Ovary (tissue), 3 donors: Measurements from ENCODE around the gene LRRC8C.

Experiments
- CTCF ChIP-seq, 3 donors: fragments of 450-650 bp in 2 of 3; fragments of 200-600 bp in 1 of 3; IDR thresholded peaks; one replicate each; pipeline versions ENCODE4 v1.5.1 to v1.8.0; 2016 to 2022; ENCODE audit warnings: antibody characterized with exemption in 3 of 3, mild to moderate bottlenecking in 1 of 3
- EP300 ChIP-seq: sonication (generic); formaldehyde crosslinking; IDR thresholded peaks from one replicate; pipeline ENCODE4 v1.6.1; 2017; ENCODE audit warnings: antibody characterized with exemption
- POLR2A ChIP-seq: fragments of 450-650 bp; IDR thresholded peaks from one replicate; pipeline ENCODE4 v1.6.1; 2017; ENCODE audit warnings: antibody characterized with exemption, mild to moderate bottlenecking, moderate library complexity
- donor health status: DM: no; HTN: no; CAD: no.

GRCh38 chr1:89743788-89744187 is 110.9 kb downstream of the LRRC8C start:
- no peak for TF ChIP-seq POLR2A
- no peak for TF ChIP-seq CTCF (IDR thresholded peaks at IDR 0.05)
- TF ChIP-seq EP300 = no peak
